ENCODE results near the gene NBPF3. TPM values are rescaled to one million over a fixed set of nuclear protein-coding genes. Genes with fewer than 3 reads are reported as not detected.

Gene NBPF3
- total RNA-seq, 6 experiments from 2014 or later = 1.2 to 5.3 (median 2.3) TPM

GRCh38 chr1:21492356-21492625 is 52.4 kb downstream of the NBPF3 start:
- WGBS (ENCODE audit: insufficient coverage, low coverage, low lambda C conversion rate, missing lambda C conversion rate) = 44% methylated on average over 4 of the region's 4 CpGs
- no peak overlapping the region for H3K27ac ChIP-seq
- no peak for ATAC-seq

GRCh38 chr1:21494196-21494595 is 54.3 kb downstream of the NBPF3 start:
- no peak for TF ChIP-seq POLR2A (IDR thresholded peaks at IDR 0.05)
- TF ChIP-seq CTCF (IDR thresholded peaks at IDR 0.05) = no peak
- no peaks in the 10 kb centered on the region for H3K9me3 ChIP-seq
- H3K27ac ChIP-seq = no peak overlapping the region
- intact Hi-C loops (cut with DNase I) = no loop called here
- no peak overlapping the region for H3K4me3 ChIP-seq
- no peak for DNase-seq
- no peaks in the 10 kb centered on the region for H3K27me3 ChIP-seq
- no peaks in the 10 kb centered on the region for H3K36me3 ChIP-seq
- no peak for ATAC-seq
- H3K4me1 ChIP-seq = no peaks in the 10 kb centered on the region
- 80% methylated on average over 2 of the region's 6 CpGs for WGBS (ENCODE audit: insufficient coverage, low coverage, low lambda C conversion rate, missing lambda C conversion rate)

More at GRCh38 chr1:21492356-21492625, 52.4 kb downstream of the NBPF3 start:
- H3K36me3 ChIP-seq = no peaks in the 10 kb centered on the region
- no peaks in the 10 kb centered on the region for H3K4me1 ChIP-seq
- no peak for DNase-seq
- intact Hi-C loops (cut with DNase I) = no loop called here
- no peaks in the 10 kb centered on the region for H3K9me3 ChIP-seq
- H3K4me3 ChIP-seq = no peak overlapping the region
- H3K27me3 ChIP-seq = no peaks in the 10 kb centered on the region
- TF ChIP-seq CTCF (IDR thresholded peaks at IDR 0.05) (no peak), POLR2A (IDR thresholded peaks at IDR 0.05) (no peak)

- Histone ChIP-seq H3K27ac (no peak overlapping the region), H3K4me3 (no peak overlapping the region), H3K27me3 (no peaks in the 10 kb centered on the region), H3K4me1 (no peaks in the 10 kb centered on the region), H3K9me3 (no peaks in the 10 kb centered on the region), H3K36me3 (no peaks in the 10 kb centered on the region)
- intact Hi-C loops (cut with DNase I) = no loop called here
- WGBS (ENCODE audit: insufficient coverage, low coverage, low lambda C conversion rate, missing lambda C conversion rate) = 75% methylated on average over 4 of the region's 7 CpGs
- ATAC-seq (no peak), DNase-seq (no peak)
- TF ChIP-seq CTCF (IDR thresholded peaks at IDR 0.05) (no peak), POLR2A (IDR thresholded peaks at IDR 0.05) (no peak)
Measured at GRCh38 chr1:21495225-21495820, 55.4 kb downstream of the NBPF3 start.

GRCh38 chr1:21496063-21496462 is 56.1 kb downstream of the NBPF3 start:
- Histone ChIP-seq H3K36me3 (no peaks in the 10 kb centered on the region), H3K4me3 (no peak overlapping the region), H3K9me3 (no peaks in the 10 kb centered on the region), H3K4me1 (no peaks in the 10 kb centered on the region), H3K27ac (no peak overlapping the region), H3K27me3 (no peaks in the 10 kb centered on the region)
- WGBS (ENCODE audit: insufficient coverage, low coverage, low lambda C conversion rate, missing lambda C conversion rate) = 77% methylated on average over 1 of the region's 1 CpG
- intact Hi-C loops (cut with DNase I) = no loop called here
- DNase-seq (no peak), ATAC-seq (no peak)
- TF ChIP-seq POLR2A (IDR thresholded peaks at IDR 0.05) (no peak), CTCF (IDR thresholded peaks at IDR 0.05) (no peak)

GRCh38 chr1:21496886-21497285 is 56.9 kb downstream of the NBPF3 start:
- H3K27ac ChIP-seq = no peak overlapping the region
- no peak overlapping the region for H3K4me3 ChIP-seq
- no peak for DNase-seq
- TF ChIP-seq CTCF (IDR thresholded peaks at IDR 0.05) = no peak
- TF ChIP-seq POLR2A (IDR thresholded peaks at IDR 0.05) = no peak
- intact Hi-C loops (cut with DNase I) = no loop called here
- no peaks in the 10 kb centered on the region for H3K4me1 ChIP-seq
- no peak for ATAC-seq
- H3K36me3 ChIP-seq = no peaks in the 10 kb centered on the region
- H3K27me3 ChIP-seq = no peaks in the 10 kb centered on the region
- no CpG with 5 or more reads among the region's 3 CpGs for WGBS (ENCODE audit: insufficient coverage, low coverage, low lambda C conversion rate, missing lambda C conversion rate)
- H3K9me3 ChIP-seq = no peaks in the 10 kb centered on the region
